GM10248 (cell line): Measurements from ENCODE around the gene DCBLD1.

Experiments
- CTCF ChIA-PET: fragments of 300-600 bp; sonication (Branson Sonifier 250); formaldehyde crosslinking; extraction: SDS; loops from one replicate; lab custom pipeline; 2021; ENCODE audit warnings: antibody characterized with exemption; lab: Yijun Ruan, JAX
- POLR2A ChIA-PET: fragments of 350-650 bp; sonication (Branson Sonifier 250); formaldehyde crosslinking; extraction: SDS; loops from one replicate; lab custom pipeline; 2020; ENCODE audit warnings: antibody characterized with exemption; lab: Yijun Ruan, JAX
- DNase-seq: peaks from one replicate; pipeline ENCODE4 v3.0.0; 2012; ENCODE audit errors: extremely low spot score
- TF ChIP-seq, protein P1 (sequence below): IDR thresholded peaks from 2 replicates; pipeline ENCODE4 v1.5.1; 2012; ENCODE audit warnings: mild to moderate bottlenecking, low read depth; ENCODE audit errors: extremely low read depth, missing control alignments, control extremely low read depth

DCBLD1 gene

GRCh38 chr6:117495425-117495824, 13.0 kb downstream of the DCBLD1 start:
- CTCF ChIA-PET, result interaction anchor here (0.7 to 1.1 kb wide), 3 partner anchors 9 to 25 kb away, joined by 3 to 4 read pairs (median 3); no protein-coding TSS in a partner anchor
- POLR2A ChIA-PET, result no interaction called here
- TF ChIP-seq, protein P1, sequence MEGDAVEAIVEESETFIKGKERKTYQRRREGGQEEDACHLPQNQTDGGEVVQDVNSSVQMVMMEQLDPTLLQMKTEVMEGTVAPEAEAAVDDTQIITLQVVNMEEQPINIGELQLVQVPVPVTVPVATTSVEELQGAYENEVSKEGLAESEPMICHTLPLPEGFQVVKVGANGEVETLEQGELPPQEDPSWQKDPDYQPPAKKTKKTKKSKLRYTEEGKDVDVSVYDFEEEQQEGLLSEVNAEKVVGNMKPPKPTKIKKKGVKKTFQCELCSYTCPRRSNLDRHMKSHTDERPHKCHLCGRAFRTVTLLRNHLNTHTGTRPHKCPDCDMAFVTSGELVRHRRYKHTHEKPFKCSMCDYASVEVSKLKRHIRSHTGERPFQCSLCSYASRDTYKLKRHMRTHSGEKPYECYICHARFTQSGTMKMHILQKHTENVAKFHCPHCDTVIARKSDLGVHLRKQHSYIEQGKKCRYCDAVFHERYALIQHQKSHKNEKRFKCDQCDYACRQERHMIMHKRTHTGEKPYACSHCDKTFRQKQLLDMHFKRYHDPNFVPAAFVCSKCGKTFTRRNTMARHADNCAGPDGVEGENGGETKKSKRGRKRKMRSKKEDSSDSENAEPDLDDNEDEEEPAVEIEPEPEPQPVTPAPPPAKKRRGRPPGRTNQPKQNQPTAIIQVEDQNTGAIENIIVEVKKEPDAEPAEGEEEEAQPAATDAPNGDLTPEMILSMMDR, result no peak
- DNase-seq, result no peak

GRCh38 chr6:117495869-117496268, 13.4 kb downstream of the DCBLD1 start:
- TF ChIP-seq, protein P1, result no peak
- no peak for DNase-seq
- ChIA-PET CTCF (interaction anchor here (0.7 to 1.1 kb wide), 5 partner anchors 9 to 15 kb away, joined by 3 to 5 read pairs (median 3); no protein-coding TSS in a partner anchor), POLR2A (no interaction called here)

- CTCF ChIA-PET, result interaction anchor here (0.6 to 1.5 kb wide), 6 partner anchors 7 to 16 kb away, joined by 3 to 5 read pairs (median 3); no protein-coding TSS in a partner anchor
- no peak for DNase-seq
- TF ChIP-seq, protein P1, result no peak
- POLR2A ChIA-PET, result no interaction called here
These were observed 14.0 kb downstream of the DCBLD1 start for GRCh38 chr6:117496383-117496990.

DNA sequence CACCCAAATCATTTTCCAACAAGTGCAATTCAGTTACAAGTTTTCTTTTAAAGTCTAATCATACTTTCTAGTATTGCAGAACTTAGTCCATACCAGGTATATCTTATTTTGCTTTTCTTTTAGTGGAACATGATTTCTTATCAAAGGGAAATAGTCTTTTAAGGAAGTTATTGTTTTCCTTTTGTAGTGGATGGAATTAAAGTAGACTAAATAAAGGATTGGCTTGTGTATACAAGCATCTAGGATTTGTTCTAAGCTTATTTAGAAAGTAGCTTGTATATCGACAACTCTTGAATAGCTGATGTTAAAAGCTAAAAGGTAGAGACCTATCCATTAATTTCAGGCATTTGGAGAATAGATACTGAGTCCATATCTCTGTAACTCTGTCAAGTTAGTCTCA, 14.8 kb downstream of the DCBLD1 start:
- TF ChIP-seq, protein P1, result no peak
- no peak for DNase-seq
- ChIA-PET CTCF (interaction anchor here (1.5 kb wide), 1 partner anchor 8 kb away, joined by 3 read pairs; no protein-coding TSS in a partner anchor), POLR2A (no interaction called here)

DNA sequence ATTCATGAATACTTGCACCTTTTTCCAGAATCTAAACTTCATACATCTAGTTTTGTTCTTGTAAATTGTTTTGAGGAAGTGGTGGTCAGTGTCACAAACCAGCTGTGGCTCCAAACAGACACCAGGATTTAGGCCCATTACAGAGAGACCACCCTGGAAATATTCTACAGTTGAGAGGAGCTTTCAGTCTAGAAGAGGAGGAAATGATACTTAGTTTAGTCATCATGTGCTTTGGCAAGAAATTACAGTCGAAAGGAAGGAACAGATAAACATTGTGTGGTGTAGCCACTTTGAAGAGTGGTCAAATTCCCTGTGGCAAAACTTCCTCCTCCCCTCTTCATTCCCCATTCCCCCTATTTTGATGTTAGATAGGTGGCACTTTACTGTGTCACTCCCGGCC, 15.7 kb downstream of the DCBLD1 start:
- TF ChIP-seq, protein P1, result no peak
- POLR2A ChIA-PET, result no interaction called here
- DNase-seq, result no peak
- CTCF ChIA-PET, result interaction anchor here (1.5 kb wide), 1 partner anchor 9 kb away, joined by 3 read pairs; no protein-coding TSS in a partner anchor

DNA sequence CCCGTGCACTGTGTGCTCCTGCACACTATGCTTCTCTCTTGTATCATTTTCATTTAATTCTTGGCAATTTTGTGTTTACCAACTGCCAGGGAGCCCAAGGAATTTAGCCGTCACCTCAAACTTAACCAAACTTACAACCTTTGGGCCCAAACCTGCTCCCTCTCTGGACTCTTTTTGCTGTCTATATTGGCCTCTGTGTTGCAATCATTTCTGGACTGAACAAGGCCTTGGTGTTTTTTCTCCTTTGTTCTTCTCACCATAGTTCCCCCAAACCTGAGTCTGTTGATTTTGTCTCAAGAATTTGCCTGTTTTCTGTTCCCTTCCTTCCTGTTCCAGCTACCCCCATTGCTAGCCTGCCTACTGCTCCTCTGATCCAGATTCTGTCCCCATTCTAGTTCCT, 19.2 kb downstream of the DCBLD1 start:
- TF ChIP-seq, protein P1, result no peak
- ChIA-PET CTCF (no interaction called here), POLR2A (no interaction called here)
- no peak for DNase-seq

GRCh38 chr6:117502580-117502979, 20.1 kb downstream of the DCBLD1 start:
- CTCF ChIA-PET, result no interaction called here
- TF ChIP-seq, protein P1, result no peak
- DNase-seq, result no peak
- POLR2A ChIA-PET, result no interaction called here
